Activated gamma-delta T cell treated with Interleukin-2 at 50 U/mL for 16 hours (primary cell): Measurements from ENCODE around the gene LDHAL6B.

Experiments
- DNase-seq: peaks from one replicate; pipeline ENCODE4 v3.0.0-alpha.2; 2020

The LDHAL6B gene

DNA sequence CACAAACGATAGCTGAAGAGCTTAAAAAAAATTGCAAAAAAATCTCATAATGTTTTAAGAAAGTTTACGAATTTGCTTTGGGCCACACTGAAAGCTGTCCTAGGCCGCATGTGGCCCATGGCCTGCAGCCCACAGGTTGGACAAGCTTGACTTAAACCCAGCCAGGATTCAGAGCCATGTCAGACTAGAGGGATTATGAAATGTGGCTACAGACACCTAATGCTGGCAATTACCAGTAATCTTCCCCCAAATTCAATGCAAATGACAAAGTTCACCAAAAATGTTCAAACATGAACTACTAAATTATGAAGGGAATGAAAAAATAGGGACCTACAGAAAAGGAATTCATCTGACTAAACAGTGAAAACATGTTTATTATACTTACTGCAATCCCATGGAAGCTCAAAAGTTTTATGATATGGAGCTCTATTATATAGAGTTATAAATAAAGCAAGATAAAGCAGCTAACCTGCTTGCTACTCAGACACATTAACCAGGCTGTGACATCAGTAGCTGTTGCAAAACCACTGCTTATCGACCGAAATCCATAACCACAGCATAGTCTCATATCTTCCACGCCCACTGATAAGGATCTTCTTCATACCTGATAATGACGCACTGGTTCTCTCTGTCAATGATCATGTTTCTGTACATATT, 49.2 kb downstream of the LDHAL6B start:
- DNase-seq = no peak

DNA sequence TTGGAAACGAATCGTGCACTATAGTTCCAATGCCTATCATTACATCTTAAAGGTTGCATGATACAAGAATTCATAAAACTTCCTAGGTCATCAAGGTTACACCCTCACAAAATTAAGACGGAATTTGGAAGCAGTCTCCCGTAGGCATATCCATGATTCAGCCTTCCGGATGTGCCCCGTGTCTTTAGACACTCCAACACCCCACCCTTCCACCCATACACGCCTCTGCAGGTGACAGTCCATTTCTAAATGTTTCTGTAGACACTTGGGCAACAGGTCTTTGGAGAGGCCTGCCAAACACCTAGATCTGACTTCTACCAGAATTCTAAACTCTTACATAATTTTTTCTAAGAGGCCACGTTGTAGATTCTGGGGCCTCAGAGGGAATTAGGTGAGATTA, 49.8 kb downstream of the LDHAL6B start:
- no peak for DNase-seq

DNA sequence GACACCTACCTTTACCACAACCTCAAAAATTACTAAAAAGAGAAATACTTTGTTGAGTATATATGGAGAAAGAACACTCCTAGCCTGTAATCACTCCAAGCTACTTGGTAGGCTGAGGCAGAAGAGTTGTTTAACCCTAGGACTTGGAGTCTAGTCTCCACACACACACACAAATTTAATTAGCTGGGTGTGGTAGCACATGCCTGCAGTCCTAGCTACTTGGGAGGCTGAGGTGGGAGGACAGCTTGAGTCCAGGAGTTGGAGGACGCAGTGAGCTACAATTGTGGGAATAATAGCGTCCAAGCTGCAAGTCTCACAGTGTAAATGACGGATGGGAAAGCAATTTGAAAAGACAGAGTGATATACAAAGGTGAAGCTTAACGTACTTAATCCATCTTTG, 50.5 kb downstream of the LDHAL6B start:
- no peak for DNase-seq
